K562 (cell line): ENCODE measurements around the gene ACVR2B.

Experiments used
- BRD9 ChIP-seq: fragments of 450-650 bp; IDR thresholded peaks from 2 replicates; pipeline ENCODE4 v1.6.1; 2018; ENCODE audit warnings: low read depth; ENCODE audit not compliant: partially characterized antibody
- MTF1 ChIP-seq: fragments of 250-450 bp; sonication (Bioruptor Pico); IDR thresholded peaks from 2 replicates; pipeline ENCODE4 v1.9.0; 2021; ENCODE audit warnings: moderate library complexity, mild to moderate bottlenecking, inconsistent platforms, borderline replicate concordance
- NFRKB ChIP-seq: fragments of 450-650 bp; IDR thresholded peaks from 2 replicates; pipeline ENCODE4 v1.6.1; 2016; ENCODE audit warnings: low read depth
- POLR2AphosphoS5 ChIP-seq: IDR thresholded peaks from 2 replicates; pipeline ENCODE4 v1.6.1; 2011; ENCODE audit warnings: mild to moderate bottlenecking, low read depth, low read length, moderate library complexity; ENCODE audit not compliant: control insufficient read depth, insufficient read depth
- PRMT5 ChIP-seq: sonication (generic); formaldehyde crosslinking; IDR thresholded peaks from 2 replicates; pipeline ENCODE4 v1.5.0; 2020; ENCODE audit warnings: missing genetic modification reagents
- SRSF3 ChIP-seq: fragments of 200-400 bp; formaldehyde crosslinking; IDR thresholded peaks from 2 replicates; pipeline ENCODE4 v1.6.1; 2016; ENCODE audit warnings: mild to moderate bottlenecking, low read length, moderate library complexity; ENCODE audit not compliant: insufficient read depth
- TEAD2 ChIP-seq: fragments of 450-650 bp; IDR thresholded peaks from 2 replicates; pipeline ENCODE4 v1.6.1; 2016; ENCODE audit warnings: missing genetic modification characterization, control low read depth, missing compliant biosample characterization
- TF ChIP-seq, protein P1 (sequence below): fragments of 450-650 bp; formaldehyde crosslinking; IDR thresholded peaks from 2 replicates; pipeline ENCODE4 v1.4.0; 2020; ENCODE audit warnings: mild to moderate bottlenecking, moderate library complexity
- TF ChIP-seq, protein P2 (sequence below), 2 experiments: IDR thresholded peaks; 2 replicates each; pipeline ENCODE4 v1.6.1; 2012; ENCODE audit warnings: improper control_type of control experiment in 2 of 2, low read depth in 2 of 2, low read length in 2 of 2, borderline replicate concordance in 1 of 2
- TF ChIP-seq, protein P3 (sequence below): fragments of 450-650 bp; formaldehyde crosslinking; IDR thresholded peaks from 2 replicates; pipeline ENCODE4 v1.4.0; 2022; ENCODE audit warnings: mild to moderate bottlenecking, moderate library complexity
- TF ChIP-seq, protein P4 (sequence below): fragments of 250-450 bp; sonication (Bioruptor Pico); IDR thresholded peaks from 2 replicates; pipeline ENCODE4 v1.4.0; 2020
- TF ChIP-seq, protein P5 (sequence below), 2 experiments: fragments of 250-450 bp in 1 of 2; fragments of 450-650 bp in 1 of 2; sonication (Bioruptor Pico) in 1 of 2; IDR thresholded peaks; 2 replicates each; pipeline versions ENCODE4 v1.6.1 to v1.8.0; 2016 to 2021; ENCODE audit warnings: mild to moderate bottlenecking in 2 of 2, moderate library complexity in 2 of 2, missing compliant biosample characterization in 1 of 2, missing genetic modification characterization in 1 of 2
- TF ChIP-seq, protein P6 (sequence below), 3 experiments: IDR thresholded peaks in 2 of 3; conservative IDR thresholded peaks in 1 of 3; 2 replicates each; pipeline ENCODE4 v1.5.1; 2011 to 2012; ENCODE audit warnings: low read length in 3 of 3, mild to moderate bottlenecking in 3 of 3, control low read depth in 2 of 3, improper control_type of control experiment in 1 of 3, inconsistent platforms in 1 of 3, low read depth in 1 of 3, mixed read lengths in 1 of 3, moderate library complexity in 1 of 3; ENCODE audit not compliant: insufficient read depth in 2 of 3

DNA sequence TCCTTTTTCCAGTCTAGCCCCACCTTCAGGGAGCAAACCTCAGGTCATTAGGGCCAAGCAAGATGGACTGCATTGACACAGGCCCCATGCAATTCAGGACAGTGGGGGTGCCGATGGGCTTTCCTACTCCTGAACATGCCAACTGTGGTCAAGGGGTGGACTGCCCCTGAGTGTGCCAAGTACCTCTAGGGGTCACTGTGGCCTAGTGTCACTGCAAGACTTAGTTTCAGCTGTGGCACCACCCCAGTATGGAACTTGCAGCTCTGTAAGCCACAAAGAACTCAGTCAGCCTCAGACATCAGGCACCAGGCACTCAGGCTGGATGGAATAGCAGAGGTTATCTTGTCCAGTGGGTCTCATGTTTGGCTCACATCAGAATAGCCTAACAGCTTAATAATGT is 74.8 kb downstream of the ACVR2B start:
- TF ChIP-seq, protein P1, sequence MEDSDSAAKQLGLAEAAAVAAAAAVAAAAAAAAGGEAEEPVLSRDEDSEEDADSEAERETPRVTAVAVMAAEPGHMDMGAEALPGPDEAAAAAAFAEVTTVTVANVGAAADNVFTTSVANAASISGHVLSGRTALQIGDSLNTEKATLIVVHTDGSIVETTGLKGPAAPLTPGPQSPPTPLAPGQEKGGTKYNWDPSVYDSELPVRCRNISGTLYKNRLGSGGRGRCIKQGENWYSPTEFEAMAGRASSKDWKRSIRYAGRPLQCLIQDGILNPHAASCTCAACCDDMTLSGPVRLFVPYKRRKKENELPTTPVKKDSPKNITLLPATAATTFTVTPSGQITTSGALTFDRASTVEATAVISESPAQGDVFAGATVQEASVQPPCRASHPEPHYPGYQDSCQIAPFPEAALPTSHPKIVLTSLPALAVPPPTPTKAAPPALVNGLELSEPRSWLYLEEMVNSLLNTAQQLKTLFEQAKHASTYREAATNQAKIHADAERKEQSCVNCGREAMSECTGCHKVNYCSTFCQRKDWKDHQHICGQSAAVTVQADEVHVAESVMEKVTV (CRISPR knock-in tag): no peak
- TF ChIP-seq PRMT5 (CRISPR knock-in tag): no peak
- TF ChIP-seq, protein P2, sequence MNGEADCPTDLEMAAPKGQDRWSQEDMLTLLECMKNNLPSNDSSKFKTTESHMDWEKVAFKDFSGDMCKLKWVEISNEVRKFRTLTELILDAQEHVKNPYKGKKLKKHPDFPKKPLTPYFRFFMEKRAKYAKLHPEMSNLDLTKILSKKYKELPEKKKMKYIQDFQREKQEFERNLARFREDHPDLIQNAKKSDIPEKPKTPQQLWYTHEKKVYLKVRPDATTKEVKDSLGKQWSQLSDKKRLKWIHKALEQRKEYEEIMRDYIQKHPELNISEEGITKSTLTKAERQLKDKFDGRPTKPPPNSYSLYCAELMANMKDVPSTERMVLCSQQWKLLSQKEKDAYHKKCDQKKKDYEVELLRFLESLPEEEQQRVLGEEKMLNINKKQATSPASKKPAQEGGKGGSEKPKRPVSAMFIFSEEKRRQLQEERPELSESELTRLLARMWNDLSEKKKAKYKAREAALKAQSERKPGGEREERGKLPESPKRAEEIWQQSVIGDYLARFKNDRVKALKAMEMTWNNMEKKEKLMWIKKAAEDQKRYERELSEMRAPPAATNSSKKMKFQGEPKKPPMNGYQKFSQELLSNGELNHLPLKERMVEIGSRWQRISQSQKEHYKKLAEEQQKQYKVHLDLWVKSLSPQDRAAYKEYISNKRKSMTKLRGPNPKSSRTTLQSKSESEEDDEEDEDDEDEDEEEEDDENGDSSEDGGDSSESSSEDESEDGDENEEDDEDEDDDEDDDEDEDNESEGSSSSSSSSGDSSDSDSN (IDR thresholded peaks at IDR 0.05; ENCODE audit: borderline replicate concordance in 1 of 2, low read depth in 2 of 2, low read length in 2 of 2): no peak
- TF ChIP-seq, protein P3, sequence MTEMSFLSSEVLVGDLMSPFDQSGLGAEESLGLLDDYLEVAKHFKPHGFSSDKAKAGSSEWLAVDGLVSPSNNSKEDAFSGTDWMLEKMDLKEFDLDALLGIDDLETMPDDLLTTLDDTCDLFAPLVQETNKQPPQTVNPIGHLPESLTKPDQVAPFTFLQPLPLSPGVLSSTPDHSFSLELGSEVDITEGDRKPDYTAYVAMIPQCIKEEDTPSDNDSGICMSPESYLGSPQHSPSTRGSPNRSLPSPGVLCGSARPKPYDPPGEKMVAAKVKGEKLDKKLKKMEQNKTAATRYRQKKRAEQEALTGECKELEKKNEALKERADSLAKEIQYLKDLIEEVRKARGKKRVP (CRISPR knock-in tag): no peak
- TF ChIP-seq NFRKB: no peak
- TF ChIP-seq POLR2AphosphoS5: no peak
- no peak for TF ChIP-seq MTF1 (CRISPR knock-in tag)
- TF ChIP-seq, protein P4, sequence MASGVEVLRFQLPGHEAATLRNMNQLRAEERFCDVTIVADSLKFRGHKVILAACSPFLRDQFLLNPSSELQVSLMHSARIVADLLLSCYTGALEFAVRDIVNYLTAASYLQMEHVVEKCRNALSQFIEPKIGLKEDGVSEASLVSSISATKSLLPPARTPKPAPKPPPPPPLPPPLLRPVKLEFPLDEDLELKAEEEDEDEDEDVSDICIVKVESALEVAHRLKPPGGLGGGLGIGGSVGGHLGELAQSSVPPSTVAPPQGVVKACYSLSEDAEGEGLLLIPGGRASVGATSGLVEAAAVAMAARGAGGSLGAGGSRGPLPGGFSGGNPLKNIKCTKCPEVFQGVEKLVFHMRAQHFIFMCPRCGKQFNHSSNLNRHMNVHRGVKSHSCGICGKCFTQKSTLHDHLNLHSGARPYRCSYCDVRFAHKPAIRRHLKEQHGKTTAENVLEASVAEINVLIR (CRISPR knock-in tag): no peak
- TF ChIP-seq, protein P5, sequence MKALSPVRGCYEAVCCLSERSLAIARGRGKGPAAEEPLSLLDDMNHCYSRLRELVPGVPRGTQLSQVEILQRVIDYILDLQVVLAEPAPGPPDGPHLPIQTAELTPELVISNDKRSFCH (CRISPR knock-in tag; IDR thresholded peaks at IDR 0.05): no peak
- TF ChIP-seq, protein P5 (tag; IDR thresholded peaks at IDR 0.05): no peak
- TF ChIP-seq, protein P6, sequence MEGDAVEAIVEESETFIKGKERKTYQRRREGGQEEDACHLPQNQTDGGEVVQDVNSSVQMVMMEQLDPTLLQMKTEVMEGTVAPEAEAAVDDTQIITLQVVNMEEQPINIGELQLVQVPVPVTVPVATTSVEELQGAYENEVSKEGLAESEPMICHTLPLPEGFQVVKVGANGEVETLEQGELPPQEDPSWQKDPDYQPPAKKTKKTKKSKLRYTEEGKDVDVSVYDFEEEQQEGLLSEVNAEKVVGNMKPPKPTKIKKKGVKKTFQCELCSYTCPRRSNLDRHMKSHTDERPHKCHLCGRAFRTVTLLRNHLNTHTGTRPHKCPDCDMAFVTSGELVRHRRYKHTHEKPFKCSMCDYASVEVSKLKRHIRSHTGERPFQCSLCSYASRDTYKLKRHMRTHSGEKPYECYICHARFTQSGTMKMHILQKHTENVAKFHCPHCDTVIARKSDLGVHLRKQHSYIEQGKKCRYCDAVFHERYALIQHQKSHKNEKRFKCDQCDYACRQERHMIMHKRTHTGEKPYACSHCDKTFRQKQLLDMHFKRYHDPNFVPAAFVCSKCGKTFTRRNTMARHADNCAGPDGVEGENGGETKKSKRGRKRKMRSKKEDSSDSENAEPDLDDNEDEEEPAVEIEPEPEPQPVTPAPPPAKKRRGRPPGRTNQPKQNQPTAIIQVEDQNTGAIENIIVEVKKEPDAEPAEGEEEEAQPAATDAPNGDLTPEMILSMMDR (IDR thresholded peaks at IDR 0.05 in 2 of 3, conservative IDR thresholded peaks at IDR 0.05 in 1 of 3; ENCODE audit: insufficient read depth in 2 of 3, low read depth in 1 of 3, low read length in 3 of 3): peak; percentile 26 to 43 (median 28); a peak in 1 of 6 replicates
- no peak for TF ChIP-seq TEAD2 (tag)
- no peak for TF ChIP-seq BRD9
- TF ChIP-seq SRSF3: no peak
